Sigmoid colon (tissue), 4 donors: Measurements from ENCODE around the gene PGM5.

Experiments used
- EP300 ChIP-seq, 4 donors: sonication (generic); formaldehyde crosslinking; IDR thresholded peaks; one replicate each; pipeline ENCODE4 v1.6.1; 2017; ENCODE audit warnings: antibody characterized with exemption in 4 of 4
- POLR2A ChIP-seq, 2 donors: fragments of 450-650 bp; IDR thresholded peaks; one replicate each; pipeline ENCODE4 v1.6.1; 2016; ENCODE audit warnings: antibody characterized with exemption in 2 of 2, mild to moderate bottlenecking in 2 of 2, moderate library complexity in 2 of 2
- POLR2AphosphoS5 ChIP-seq, 4 donors: sonication (generic); formaldehyde crosslinking; IDR thresholded peaks; one replicate each; pipeline ENCODE4 v1.6.1; 2017; ENCODE audit warnings: antibody characterized with exemption in 4 of 4
- TF ChIP-seq, protein P1 (sequence below), 4 experiments: fragments of 450-650 bp in 3 of 4; fragments of 200-600 bp in 1 of 4; IDR thresholded peaks; one replicate each; pipeline ENCODE4 v1.5.1; 2016 to 2019; ENCODE audit warnings: antibody characterized with exemption in 4 of 4, mild to moderate bottlenecking in 3 of 4, moderate library complexity in 2 of 4

- TF ChIP-seq, protein P1, sequence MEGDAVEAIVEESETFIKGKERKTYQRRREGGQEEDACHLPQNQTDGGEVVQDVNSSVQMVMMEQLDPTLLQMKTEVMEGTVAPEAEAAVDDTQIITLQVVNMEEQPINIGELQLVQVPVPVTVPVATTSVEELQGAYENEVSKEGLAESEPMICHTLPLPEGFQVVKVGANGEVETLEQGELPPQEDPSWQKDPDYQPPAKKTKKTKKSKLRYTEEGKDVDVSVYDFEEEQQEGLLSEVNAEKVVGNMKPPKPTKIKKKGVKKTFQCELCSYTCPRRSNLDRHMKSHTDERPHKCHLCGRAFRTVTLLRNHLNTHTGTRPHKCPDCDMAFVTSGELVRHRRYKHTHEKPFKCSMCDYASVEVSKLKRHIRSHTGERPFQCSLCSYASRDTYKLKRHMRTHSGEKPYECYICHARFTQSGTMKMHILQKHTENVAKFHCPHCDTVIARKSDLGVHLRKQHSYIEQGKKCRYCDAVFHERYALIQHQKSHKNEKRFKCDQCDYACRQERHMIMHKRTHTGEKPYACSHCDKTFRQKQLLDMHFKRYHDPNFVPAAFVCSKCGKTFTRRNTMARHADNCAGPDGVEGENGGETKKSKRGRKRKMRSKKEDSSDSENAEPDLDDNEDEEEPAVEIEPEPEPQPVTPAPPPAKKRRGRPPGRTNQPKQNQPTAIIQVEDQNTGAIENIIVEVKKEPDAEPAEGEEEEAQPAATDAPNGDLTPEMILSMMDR (IDR thresholded peaks at IDR 0.05): no peak
- TF ChIP-seq EP300 (IDR thresholded peaks at IDR 0.05) (no peak), POLR2A (IDR thresholded peaks at IDR 0.05) (no peak), POLR2AphosphoS5 (IDR thresholded peaks at IDR 0.05) (no peak)
Measured at GRCh38 chr9:68419901-68420300, 63.5 kb downstream of the PGM5 start.
